HepG2 (cell line): ENCODE measurements around the gene EGR2. TPM values are rescaled to one million over a fixed set of nuclear protein-coding genes. Genes with fewer than 3 reads are reported as not detected.

Experiments used
- ATAC-seq: fragments of 200-7000 bp; cut with Tn5 transposase; 3 replicates; pipeline ENCODE4 v1.9.1; 2020; ENCODE audit warnings: mild to moderate bottlenecking, moderate library complexity
- BruUV-seq: library from RNA; stranded (reverse); fragments of 400-500 nt; replicated peaks from 2 replicates; lab custom pipeline; 2021; lab: Mats Ljungman, UMichigan
- CTCF ChIA-PET: fragments of 300-600 bp; formaldehyde crosslinking; extraction: SDS; loops from one replicate; lab custom pipeline; 2021; ENCODE audit warnings: low total read pairs, inconsistent platforms, low intra/inter-chr PET ratio; lab: Yijun Ruan, JAX
- POLR2A ChIA-PET: fragments of 350-600 bp; sonication (Branson Sonifier 250); formaldehyde crosslinking; loops from one replicate; lab custom pipeline; 2020; ENCODE audit warnings: antibody characterized with exemption, inconsistent platforms; lab: Yijun Ruan, JAX
- DNase-seq: peaks from one replicate; pipeline ENCODE4 v3.0.0-alpha.2; 2015; ENCODE audit warnings: low spot score
- FAIRE-seq: peaks from 3 replicates; lab custom pipeline; 2011; peaks lifted over from hg19 to GRCh38; lab: Jason Lieb, UNC
- H2AFZ ChIP-seq: one replicate; pipeline ENCODE4 v1.6.1; 2011; ENCODE audit warnings: low read length, inconsistent platforms
- H3K27ac ChIP-seq: fragments of 300-600 bp; 3 replicates; pipeline ENCODE4 v1.8.0; 2011; ENCODE audit warnings: mixed run types, mild to moderate bottlenecking, mixed read lengths, low read length, inconsistent platforms; ENCODE audit not compliant: insufficient read depth; ENCODE audit errors: extremely low read length
- H3K27me3 ChIP-seq, 2 experiments: fragments of 200-600 bp in 1 of 2; 2 replicates in 1 of 2; 3 replicates in 1 of 2; pipeline versions ENCODE4 v1.6.0 to v1.8.0; 2011; ENCODE audit warnings: low read length in 2 of 2, mild to moderate bottlenecking in 2 of 2, moderate library complexity in 2 of 2, inconsistent platforms in 1 of 2; ENCODE audit not compliant: insufficient read depth in 2 of 2, control insufficient read depth in 1 of 2
- H3K36me3 ChIP-seq, 2 experiments: fragments of 200-600 bp in 1 of 2; replicated peaks in 1 of 2; 2 replicates in 1 of 2; 3 replicates in 1 of 2; pipeline versions ENCODE4 v1.5.1 to v1.8.0; 2011; ENCODE audit warnings: low read length in 2 of 2, inconsistent platforms in 1 of 2; ENCODE audit not compliant: insufficient read depth in 2 of 2, control insufficient read depth in 1 of 2
- H3K4me1 ChIP-seq: 2 replicates; pipeline ENCODE4 v1.5.1; 2012; ENCODE audit warnings: low read length, inconsistent platforms; ENCODE audit not compliant: insufficient read depth
- H3K4me2 ChIP-seq: 2 replicates; pipeline ENCODE4 v1.6.0; 2011; ENCODE audit warnings: low read depth, low read length, inconsistent platforms
- H3K4me3 ChIP-seq, 3 experiments: fragments of 200-600 bp in 1 of 3; sonication (generic), shearing (Covaris generic) in 1 of 3; replicated peaks in 1 of 3; 2 replicates each; pipeline ENCODE4 v1.5.1; 2011 to 2016; ENCODE audit warnings: low read length in 3 of 3, inconsistent platforms in 2 of 3, low read depth in 2 of 3, mild to moderate bottlenecking in 2 of 3, control low read depth in 1 of 3, mixed read lengths in 1 of 3; ENCODE audit not compliant: insufficient read depth in 1 of 3
- H3K79me2 ChIP-seq: one replicate; pipeline ENCODE4 v1.6.1; 2011; ENCODE audit warnings: low read length, inconsistent platforms; ENCODE audit not compliant: insufficient read depth
- H3K9ac ChIP-seq: 2 replicates; pipeline ENCODE4 v1.6.0; 2011; ENCODE audit warnings: mild to moderate bottlenecking, low read depth, low read length, inconsistent platforms; ENCODE audit not compliant: insufficient read depth
- H3K9me3 ChIP-seq: 2 replicates; pipeline ENCODE4 v1.5.1; 2012; ENCODE audit warnings: mild to moderate bottlenecking, low read length
- H4K20me1 ChIP-seq: 2 replicates; pipeline ENCODE4 v1.6.0; 2011; ENCODE audit warnings: inconsistent platforms, mild to moderate bottlenecking, low read length, moderate library complexity; ENCODE audit not compliant: insufficient read depth
- EHMT2 ChIP-seq: fragments of 200-600 bp; sonication (generic); IDR thresholded peaks from 2 replicates; pipeline ENCODE4 v1.7.0; 2017; ENCODE audit warnings: antibody characterized with exemption, low read depth, low read length, borderline replicate concordance
- KAT7 ChIP-seq: IDR thresholded peaks from 2 replicates; pipeline ENCODE4 v1.6.1; 2018; ENCODE audit warnings: borderline replicate concordance, missing compliant biosample characterization
- KLF13 ChIP-seq: sonication (generic); formaldehyde crosslinking; IDR thresholded peaks from 2 replicates; pipeline ENCODE4 v1.4.0; 2020; ENCODE audit warnings: mild to moderate bottlenecking, missing genetic modification reagents
- MAFF ChIP-seq: IDR thresholded peaks from 2 replicates; pipeline ENCODE4 v1.6.1; 2011; ENCODE audit warnings: low read depth, low read length, improper control_type of control experiment
- MIER2 ChIP-seq: IDR thresholded peaks from 2 replicates; pipeline ENCODE4 v1.6.1; 2016; ENCODE audit warnings: missing biosample characterization, missing genetic modification reagents
- NR2F2 ChIP-seq: IDR thresholded peaks from 2 replicates; pipeline ENCODE4 v1.6.1; 2012; ENCODE audit warnings: low read depth, inconsistent platforms, borderline replicate concordance
- PPARG ChIP-seq: conservative IDR thresholded peaks from 2 replicates; pipeline ENCODE4 v1.6.1; 2016; ENCODE audit warnings: missing biosample characterization, missing genetic modification reagents
- RNF2 ChIP-seq: fragments of 450-650 bp; conservative IDR thresholded peaks from 2 replicates; pipeline ENCODE4 v1.6.1; 2016; ENCODE audit warnings: low read depth
- SP5 ChIP-seq: IDR thresholded peaks from 2 replicates; pipeline ENCODE4 v1.6.1; 2016; ENCODE audit warnings: low read depth, borderline replicate concordance
- TARDBP ChIP-seq: sonication (generic); formaldehyde crosslinking; IDR thresholded peaks from 2 replicates; pipeline ENCODE4 v1.8.0; 2022; ENCODE audit warnings: mild to moderate bottlenecking, missing genetic modification reagents
- ZFP36L2 ChIP-seq: sonication (generic); formaldehyde crosslinking; IDR thresholded peaks from 2 replicates; pipeline ENCODE4 v1.4.0; 2020; ENCODE audit warnings: missing genetic modification reagents
- ZFP41 ChIP-seq: sonication (generic); formaldehyde crosslinking; IDR thresholded peaks from 2 replicates; pipeline ENCODE4 v1.4.0; 2020; ENCODE audit warnings: mild to moderate bottlenecking, missing genetic modification reagents, borderline replicate concordance
- ZNF44 ChIP-seq: sonication (generic); formaldehyde crosslinking; IDR thresholded peaks from 2 replicates; pipeline ENCODE4 v1.5.1; 2020; ENCODE audit warnings: mild to moderate bottlenecking, missing genetic modification reagents
- ZNF543 ChIP-seq: sonication (generic); formaldehyde crosslinking; IDR thresholded peaks from 2 replicates; pipeline ENCODE4 v1.4.0; 2020; ENCODE audit warnings: mild to moderate bottlenecking, missing genetic modification reagents
- ZNF670 ChIP-seq: sonication (generic); formaldehyde crosslinking; IDR thresholded peaks from 2 replicates; pipeline ENCODE4 v1.8.0; 2022; ENCODE audit warnings: mild to moderate bottlenecking, missing genetic modification reagents, borderline replicate concordance
- ZNF747 ChIP-seq: sonication (generic); formaldehyde crosslinking; IDR thresholded peaks from 2 replicates; pipeline ENCODE4 v1.8.1; 2023; ENCODE audit warnings: missing genetic modification reagents, mild to moderate bottlenecking, borderline replicate concordance
- WGBS: methylation state at CpG from one replicate; pipeline ENCODE4 v1.1.6; 2017; ENCODE audit warnings: low lambda C conversion rate; 5-methylcytosine and 5-hydroxymethylcytosine counted together
- in situ Hi-C: cut with HindIII; loops from 2 replicates; pipeline ENCODE4 v1.10.0; 2017; ENCODE audit warnings: low pct_unique_long_range_greater_than_20kb; ENCODE audit not compliant: extremely low pct_ligation_motif_present
- intact Hi-C: fragments of 100-400 bp; cut with micrococcal nuclease; formaldehyde crosslinking; loops from one replicate; pipeline ENCODE4 v1.10.0; 2022; ENCODE audit not compliant: unreplicated experiment
- polyA plus RNA-seq, 8 experiments: library from polyadenylated mRNA; depleted of rRNA in 3 of 8; stranded (reverse) in 7 of 8; unstranded in 1 of 8; fragments of >200 nt; fragmentation: Illumina TruSeq in 4 of 8; extraction: Trizol in 4 of 8; gene quantifications; 2 replicates each; pipeline versions ENCODE4 v1.2.1 to v1.2.3, GENCODE V29; 2011 to 2016; ENCODE audit warnings: low read depth in 4 of 8, missing spikeins in 1 of 8, mixed read lengths in 1 of 8; ENCODE audit not compliant: insufficient read depth in 1 of 8
- total RNA-seq, 5 experiments: library from RNA; depleted of rRNA; stranded (reverse); fragments of >200 nt; fragmentation: Illumina TruSeq; extraction: Trizol; gene quantifications; 2 replicates each; pipeline ENCODE4 v1.2.3, GENCODE V29; 2016; ENCODE audit warnings: low read depth in 1 of 5
- TF ChIP-seq, protein P1 (sequence below): sonication (generic); formaldehyde crosslinking; IDR thresholded peaks from 2 replicates; pipeline ENCODE4 v1.5.1; 2020; ENCODE audit warnings: mild to moderate bottlenecking, moderate library complexity, missing genetic modification reagents

The EGR2 gene
- total and polyA plus RNA-seq, 2 of the 13 experiments (the other 11 are each of a cell fraction or from before 2014, with no cell fraction given), result 0.11 to 0.15 TPM

- no peak for TF ChIP-seq RNF2
- TF ChIP-seq ZFP36L2, result no peak
- no peak for TF ChIP-seq MIER2
- TF ChIP-seq MAFF, result no peak
- no peak for TF ChIP-seq EHMT2
- TF ChIP-seq, all 625 proteins: peak for 0
- TSS peak; percentile 71 for BruUV-seq
- Histone ChIP-seq H3K4me1 (peaks cover 34% of the 10 kb centered on the region), H3K36me3 (no peaks in the 10 kb centered on the region), H3K27ac (no peak overlapping the region), H2AFZ (no peak overlapping the region), H3K4me3 (peak overlapping the region; percentile 60 to 100 (median 95); a peak in 5 of 6 replicates), H3K9me3 (no peaks in the 10 kb centered on the region), H3K27me3 (no peaks in the 10 kb centered on the region), H4K20me1 (peaks cover 21% of the 10 kb centered on the region), H3K9ac (peak overlapping the region; percentile 82; the same call in 1 of the 2 replicates), H3K79me2 (peaks cover 31% of the 10 kb centered on the region), H3K4me2 (peak overlapping the region; percentile 92)
- ChIA-PET CTCF (no interaction called here), POLR2A (interaction anchor here (1.6 kb wide), 1 partner anchor 10 kb away, joined by 8 read pairs; the partner anchor contains the start of gene EGR2)
- FAIRE-seq (no peak), DNase-seq (no peak), ATAC-seq (no peak)
- intact Hi-C loops (loop anchor here (1.0 to 10.0 kb wide), 2 partner anchors 10 to 541 kb away; partner anchors contain the start of genes EGR2 and RTKN2), in situ Hi-C loops (loop anchor here (10.0 to 25.0 kb wide), 2 partner anchors 329 to 544 kb away; partner anchors contain the start of genes NRBF2 and RTKN2)
- WGBS, result 9% methylated on average over 1 of the region's 1 CpG
Measured at GRCh38 chr10:62806251-62806650, 9.9 kb downstream of the EGR2 start.

GRCh38 chr10:62805231-62806099 lies 10.7 kb downstream of the EGR2 start:
- in situ Hi-C loops (loop anchor here (10.0 to 25.0 kb wide), 2 partner anchors 329 to 543 kb away; partner anchors contain the start of genes NRBF2 and RTKN2), intact Hi-C loops (loop anchor here (1.0 to 10.0 kb wide), 2 partner anchors 11 to 541 kb away; partner anchors contain the start of genes EGR2 and RTKN2)
- peaks cover 21% of the 10 kb centered on the region for H4K20me1 ChIP-seq
- peak; percentile 67 for ATAC-seq
- 3% methylated on average over 23 of the region's 77 CpGs for WGBS
- peaks cover 34% of the 10 kb centered on the region for H3K4me1 ChIP-seq
- no peaks in the 10 kb centered on the region for H3K9me3 ChIP-seq
- no peak for FAIRE-seq
- no peak overlapping the region for H2AFZ ChIP-seq
- POLR2A ChIA-PET, result interaction anchor here (1.3 to 1.8 kb wide), 3 partner anchors 11 to 13 kb away, joined by 5 to 13 read pairs (median 8); partner anchors contain the start of gene EGR2
- peak overlapping the region; percentile 92 for H3K4me2 ChIP-seq
- peak overlapping the region; percentile 82 for H3K9ac ChIP-seq
- peaks cover 31% of the 10 kb centered on the region for H3K79me2 ChIP-seq
- peak overlapping the region; percentile 75 for H3K27ac ChIP-seq
- H3K4me3 ChIP-seq, result peak overlapping the region; percentile 60 to 100 (median 95)
- no peaks in the 10 kb centered on the region for H3K36me3 ChIP-seq
- CTCF ChIA-PET, result no interaction called here
- peak; percentile 43 for DNase-seq
- H3K27me3 ChIP-seq, result no peaks in the 10 kb centered on the region
- BruUV-seq, result no TSS peak
- TF ChIP-seq PPARG (CRISPR knock-in tag), result no peak
- no peak for TF ChIP-seq ZNF543 (CRISPR knock-in tag)
- TF ChIP-seq KLF13 (CRISPR knock-in tag), result no peak
- no peak for TF ChIP-seq TARDBP (CRISPR knock-in tag)
- no peak for TF ChIP-seq NR2F2
- no peak for TF ChIP-seq ZNF44 (CRISPR knock-in tag)
- no peak; the same call in 1 of the 2 replicates for TF ChIP-seq KAT7
- no peak for TF ChIP-seq ZNF747 (CRISPR knock-in tag)
- TF ChIP-seq, protein P1, sequence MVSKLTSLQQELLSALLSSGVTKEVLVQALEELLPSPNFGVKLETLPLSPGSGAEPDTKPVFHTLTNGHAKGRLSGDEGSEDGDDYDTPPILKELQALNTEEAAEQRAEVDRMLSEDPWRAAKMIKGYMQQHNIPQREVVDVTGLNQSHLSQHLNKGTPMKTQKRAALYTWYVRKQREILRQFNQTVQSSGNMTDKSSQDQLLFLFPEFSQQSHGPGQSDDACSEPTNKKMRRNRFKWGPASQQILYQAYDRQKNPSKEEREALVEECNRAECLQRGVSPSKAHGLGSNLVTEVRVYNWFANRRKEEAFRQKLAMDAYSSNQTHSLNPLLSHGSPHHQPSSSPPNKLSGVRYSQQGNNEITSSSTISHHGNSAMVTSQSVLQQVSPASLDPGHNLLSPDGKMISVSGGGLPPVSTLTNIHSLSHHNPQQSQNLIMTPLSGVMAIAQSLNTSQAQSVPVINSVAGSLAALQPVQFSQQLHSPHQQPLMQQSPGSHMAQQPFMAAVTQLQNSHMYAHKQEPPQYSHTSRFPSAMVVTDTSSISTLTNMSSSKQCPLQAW, result no peak
- TF ChIP-seq SP5 (CRISPR knock-in tag), result no peak
- no peak for TF ChIP-seq ZNF670 (CRISPR knock-in tag)
- TF ChIP-seq ZFP41 (CRISPR knock-in tag), result no peak; the same call in 1 of the 2 replicates
